Stimulated activated naive B cell treated with anti-CD40 and anti-IgM and Interleukin-4, amounts not matched to agents 10 μg/mL and 1 μg/mL and 100 μg/mL, for 72 hours (primary cell): ENCODE results near the gene FOXB2.
A peak's percentile ranks its signal among the peaks of the same experiment; 100 is the strongest.

ENCODE experiments used
- ATAC-seq, 2 donors: fragments of 150-1000 bp; cut with Tn5 transposase; replicated peaks; 2 replicates each; pipeline ENCODE4 v1.10.0; 2021; ENCODE audit warnings: moderate library complexity in 1 of 2
- DNase-seq: peaks from one replicate; pipeline ENCODE4 v3.0.0; 2021
- H3K27ac Mint-ChIP-seq: one replicate; pipeline ENCODE4 v1.8.0; 2022; ENCODE audit warnings: mild to moderate bottlenecking, mixed read lengths
- H3K27me3 Mint-ChIP-seq, 2 donors: one replicate each; pipeline ENCODE4 v1.8.0; 2022; ENCODE audit warnings: mixed read lengths in 2 of 2
- H3K36me3 Mint-ChIP-seq, 2 donors: one replicate each; pipeline ENCODE4 v1.8.0; 2022; ENCODE audit warnings: mixed read lengths in 2 of 2, mild to moderate bottlenecking in 1 of 2
- H3K4me1 Mint-ChIP-seq, 2 donors: one replicate each; pipeline ENCODE4 v1.8.0; 2022; ENCODE audit warnings: mixed read lengths in 2 of 2, mild to moderate bottlenecking in 1 of 2
- H3K4me3 Mint-ChIP-seq, 2 donors: one replicate each; pipeline ENCODE4 v1.8.0; 2022; ENCODE audit warnings: mild to moderate bottlenecking in 2 of 2, mixed read lengths in 2 of 2, moderate library complexity in 1 of 2
- H3K9me3 Mint-ChIP-seq, 2 donors: one replicate each; pipeline ENCODE4 v1.8.0; 2022; ENCODE audit warnings: mixed read lengths in 2 of 2, mild to moderate bottlenecking in 1 of 2

The FOXB2 gene

GRCh38 chr9:77011973-77012821 is 7.3 kb upstream of the FOXB2 start:
- H3K36me3 Mint-ChIP-seq, result peaks cover 3% of the 10 kb centered on the region in 2 donors
- ATAC-seq, result peak in 1 of 2 donors; percentile 50
- H3K4me1 Mint-ChIP-seq, result peaks cover 5 to 12% of the 10 kb centered on the region in 2 donors
- H3K4me3 Mint-ChIP-seq, result peak overlapping the region; percentile 51 to 72
- DNase-seq, result peak; percentile 31
- no peaks in the 10 kb centered on the region for H3K9me3 Mint-ChIP-seq
- peak overlapping the region; percentile 78 for H3K27ac Mint-ChIP-seq
- H3K27me3 Mint-ChIP-seq, result peaks cover 48 to 63% of the 10 kb centered on the region in 2 donors

GRCh38 chr9:77013206-77013931 is 6.1 kb upstream of the FOXB2 start:
- ATAC-seq, result no peak
- H3K4me1 Mint-ChIP-seq, result peaks cover 9 to 19% of the 10 kb centered on the region in 2 donors
- DNase-seq, result no peak
- H3K36me3 Mint-ChIP-seq, result peaks cover 3 to 9% of the 10 kb centered on the region in 2 donors
- H3K27me3 Mint-ChIP-seq, result peaks cover 55 to 68% of the 10 kb centered on the region in 2 donors
- peak overlapping the region; percentile 90 for H3K27ac Mint-ChIP-seq
- peak overlapping the region in 1 of 2 donors; percentile 19 for H3K4me3 Mint-ChIP-seq
- H3K9me3 Mint-ChIP-seq, result no peaks in the 10 kb centered on the region

- no peak for ATAC-seq
- Mint-ChIP-seq H3K27me3 (peaks cover 59 to 68% of the 10 kb centered on the region in 2 donors), H3K4me1 (peaks cover 9 to 24% of the 10 kb centered on the region in 2 donors), H3K36me3 (peaks cover 5 to 9% of the 10 kb centered on the region in 2 donors), H3K4me3 (peak overlapping the region; percentile 19 to 29), H3K9me3 (no peaks in the 10 kb centered on the region), H3K27ac (peak overlapping the region; percentile 90)
- DNase-seq, result no peak
Measured at GRCh38 chr9:77013932-77014596, 5.4 kb upstream of the FOXB2 start.

DNA sequence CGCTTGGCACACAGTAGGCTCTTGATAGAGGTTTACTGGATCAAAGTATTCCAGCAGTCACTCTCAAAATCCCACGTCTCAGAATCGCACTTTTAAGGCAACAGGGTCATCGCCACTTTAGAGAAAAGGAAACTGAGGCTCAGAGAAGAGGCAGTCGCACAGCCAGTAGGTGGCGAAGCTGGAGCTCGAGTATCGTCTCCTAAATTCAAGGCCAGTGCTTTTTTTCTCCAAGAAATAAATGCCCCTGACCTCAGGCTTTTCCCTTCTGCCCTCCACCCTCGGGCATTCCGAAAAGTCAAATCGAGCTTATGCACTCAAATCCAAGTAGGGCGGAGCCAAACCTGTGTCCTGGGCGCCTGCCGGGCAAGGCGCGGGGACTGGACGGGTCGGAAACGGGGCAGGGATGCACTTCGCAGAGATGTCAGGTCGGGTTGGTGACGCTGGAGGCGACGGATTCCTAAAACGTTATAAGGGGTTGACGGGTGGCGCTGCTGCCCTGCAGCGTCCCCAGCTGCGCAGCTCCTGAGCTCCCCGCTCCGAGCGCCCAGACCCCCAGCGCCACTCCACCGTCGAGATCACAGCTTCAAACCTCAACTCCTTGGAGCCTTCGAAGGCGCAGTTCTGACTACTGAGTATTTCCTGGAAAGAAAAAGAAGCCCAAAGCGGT is 4.7 kb upstream of the FOXB2 start:
- DNase-seq (no peak), ATAC-seq (no peak)
- Mint-ChIP-seq H3K27me3 (peaks cover 66 to 75% of the 10 kb centered on the region in 2 donors), H3K9me3 (no peaks in the 10 kb centered on the region), H3K4me1 (peaks cover 14 to 30% of the 10 kb centered on the region in 2 donors), H3K4me3 (peak overlapping the region in 1 of 2 donors; percentile 39), H3K36me3 (peaks cover 10 to 14% of the 10 kb centered on the region in 2 donors), H3K27ac (peak overlapping the region; percentile 90)

- no peaks in the 10 kb centered on the region for H3K9me3 Mint-ChIP-seq
- peaks cover 68 to 78% of the 10 kb centered on the region in 2 donors for H3K27me3 Mint-ChIP-seq
- peaks cover 16 to 34% of the 10 kb centered on the region in 2 donors for H3K4me1 Mint-ChIP-seq
- ATAC-seq, result no peak
- H3K4me3 Mint-ChIP-seq, result peak overlapping the region in 1 of 2 donors; percentile 39
- peak overlapping the region; percentile 90 for H3K27ac Mint-ChIP-seq
- peaks cover 11 to 16% of the 10 kb centered on the region in 2 donors for H3K36me3 Mint-ChIP-seq
- no peak for DNase-seq
Measured at GRCh38 chr9:77015327-77016048, 4.0 kb upstream of the FOXB2 start.

GRCh38 chr9:77016121-77016525 is 3.3 kb upstream of the FOXB2 start:
- Mint-ChIP-seq H3K27ac (peak overlapping the region; percentile 85), H3K9me3 (no peaks in the 10 kb centered on the region), H3K4me3 (peak overlapping the region in 1 of 2 donors; percentile 11), H3K4me1 (peaks cover 19 to 40% of the 10 kb centered on the region in 2 donors), H3K36me3 (peaks cover 11 to 16% of the 10 kb centered on the region in 2 donors), H3K27me3 (peaks cover 71 to 85% of the 10 kb centered on the region in 2 donors)
- DNase-seq (no peak), ATAC-seq (peak in 1 of 2 donors; percentile 7)

GRCh38 chr9:77016526-77017504 is 2.6 kb upstream of the FOXB2 start:
- DNase-seq (no peak), ATAC-seq (no peak)
- peaks cover 11 to 16% of the 10 kb centered on the region in 2 donors for H3K36me3 Mint-ChIP-seq
- peak overlapping the region; percentile 85 for H3K27ac Mint-ChIP-seq
- H3K4me3 Mint-ChIP-seq, result no peak overlapping the region
- H3K27me3 Mint-ChIP-seq, result peaks cover 76 to 89% of the 10 kb centered on the region in 2 donors
- H3K4me1 Mint-ChIP-seq, result peaks cover 18 to 46% of the 10 kb centered on the region in 2 donors
- H3K9me3 Mint-ChIP-seq, result no peaks in the 10 kb centered on the region

DNA sequence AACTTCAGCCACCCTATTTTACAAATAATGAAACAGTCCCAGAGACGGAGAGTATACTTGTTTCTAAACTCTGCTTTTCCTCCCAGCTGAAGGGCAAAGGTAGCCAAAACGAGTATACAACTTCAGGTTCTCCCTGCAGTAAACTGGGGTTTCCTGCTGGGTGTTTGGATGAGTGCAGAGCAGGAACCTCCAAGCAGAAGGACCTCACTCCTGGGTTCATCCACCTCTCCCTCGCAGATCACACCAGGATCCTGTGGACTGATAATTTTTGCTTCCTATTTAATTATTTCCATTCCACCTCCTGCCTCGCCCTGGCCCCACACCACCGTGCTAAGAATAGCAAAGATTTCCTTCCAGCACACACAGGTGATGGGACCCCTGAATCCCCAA is 2.0 kb upstream of the FOXB2 start:
- ATAC-seq (no peak), DNase-seq (no peak)
- H3K27me3 Mint-ChIP-seq, result peaks cover 77 to 89% of the 10 kb centered on the region in 2 donors
- peaks cover 0 to 2% of the 10 kb centered on the region in 2 donors for H3K9me3 Mint-ChIP-seq
- H3K4me3 Mint-ChIP-seq, result peak overlapping the region in 1 of 2 donors; percentile 44
- peaks cover 17 to 47% of the 10 kb centered on the region in 2 donors for H3K4me1 Mint-ChIP-seq
- peaks cover 11 to 16% of the 10 kb centered on the region in 2 donors for H3K36me3 Mint-ChIP-seq
- H3K27ac Mint-ChIP-seq, result peak overlapping the region; percentile 85

- Mint-ChIP-seq H3K36me3 (peaks cover 11 to 20% of the 10 kb centered on the region in 2 donors), H3K9me3 (peaks cover 0 to 2% of the 10 kb centered on the region in 2 donors), H3K4me3 (peak overlapping the region; percentile 66), H3K4me1 (peaks cover 22 to 52% of the 10 kb centered on the region in 2 donors), H3K27ac (peak overlapping the region; percentile 89), H3K27me3 (peaks cover 81 to 95% of the 10 kb centered on the region in 2 donors)
- DNase-seq (no peak), ATAC-seq (no peak)
Measured at GRCh38 chr9:77018058-77018968, 1.1 kb upstream of the FOXB2 start.

DNA sequence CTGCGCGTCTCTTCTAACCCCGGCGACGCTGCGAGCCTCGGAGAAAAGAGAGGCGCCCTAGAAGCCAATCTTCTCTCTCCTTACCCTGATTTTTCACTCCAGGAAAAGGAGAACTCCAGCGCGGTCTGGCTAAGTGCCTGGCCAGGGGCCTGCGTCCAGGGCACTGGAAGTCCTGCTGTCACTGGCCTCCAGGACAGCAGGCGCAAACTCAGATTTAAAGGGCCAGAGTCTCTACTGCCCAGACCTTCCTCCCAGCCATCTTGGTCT is 553 bp upstream of the FOXB2 start:
- Mint-ChIP-seq H3K27ac (peak overlapping the region; percentile 89), H3K9me3 (peaks cover 0 to 4% of the 10 kb centered on the region in 2 donors), H3K36me3 (peaks cover 11 to 20% of the 10 kb centered on the region in 2 donors), H3K27me3 (peaks cover 81 to 95% of the 10 kb centered on the region in 2 donors), H3K4me1 (peaks cover 22 to 52% of the 10 kb centered on the region in 2 donors), H3K4me3 (peak overlapping the region; percentile 66)
- ATAC-seq, result no peak
- DNase-seq, result no peak

DNA sequence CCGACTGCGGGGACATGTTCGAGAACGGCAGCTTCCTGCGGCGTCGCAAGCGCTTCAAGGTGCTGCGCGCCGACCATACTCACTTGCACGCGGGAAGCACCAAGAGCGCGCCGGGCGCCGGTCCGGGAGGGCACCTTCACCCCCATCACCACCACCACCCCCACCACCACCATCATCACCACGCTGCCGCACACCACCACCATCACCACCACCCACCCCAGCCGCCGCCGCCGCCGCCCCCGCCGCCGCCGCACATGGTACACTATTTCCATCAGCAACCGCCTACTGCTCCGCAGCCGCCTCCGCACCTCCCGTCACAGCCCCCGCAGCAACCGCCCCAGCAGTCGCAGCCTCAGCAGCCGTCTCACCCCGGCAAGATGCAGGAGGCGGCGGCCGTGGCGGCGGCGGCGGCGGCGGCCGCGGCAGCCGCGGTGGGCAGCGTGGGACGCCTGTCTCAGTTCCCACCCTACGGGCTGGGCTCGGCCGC is 514 bp downstream of the FOXB2 start:
- ATAC-seq (no peak), DNase-seq (no peak)
- peak overlapping the region; percentile 44 to 66 for H3K4me3 Mint-ChIP-seq
- peaks cover 7 to 17% of the 10 kb centered on the region in 2 donors for H3K36me3 Mint-ChIP-seq
- peak overlapping the region; percentile 90 for H3K27ac Mint-ChIP-seq
- peaks cover 0 to 4% of the 10 kb centered on the region in 2 donors for H3K9me3 Mint-ChIP-seq
- peaks cover 77 to 95% of the 10 kb centered on the region in 2 donors for H3K27me3 Mint-ChIP-seq
- H3K4me1 Mint-ChIP-seq, result peaks cover 22 to 52% of the 10 kb centered on the region in 2 donors
